ENCODE results near the gene MAGED2. TPM values are rescaled to one million over a fixed set of nuclear protein-coding genes. Genes with fewer than 3 reads are reported as not detected.

MAGED2 gene
- total RNA-seq, 1 experiment from 2014 or later: 136 TPM

DNA sequence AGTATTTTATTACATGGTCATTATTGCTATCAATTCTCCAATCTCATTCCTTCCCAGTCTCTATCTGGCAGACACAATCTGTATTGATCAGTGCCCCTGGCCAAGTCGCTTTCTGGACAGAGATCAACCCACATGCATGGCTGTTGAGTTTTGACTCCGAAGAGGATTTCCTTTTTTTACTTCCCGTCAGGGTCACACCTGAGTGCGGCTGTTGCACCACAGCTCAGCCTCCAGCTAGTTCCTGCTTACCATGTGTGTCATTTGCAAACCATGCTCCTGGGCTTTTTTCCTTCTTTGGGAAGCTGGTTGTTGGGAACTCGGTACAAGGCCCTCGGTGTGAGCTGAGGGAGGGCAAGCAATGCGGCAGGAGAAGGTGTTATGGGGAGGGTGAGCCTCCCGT is 11.7 kb downstream of the MAGED2 start:
- no peak overlapping the region for H3K4me3 Mint-ChIP-seq
- TF ChIP-seq GTF2I (CRISPR knock-in tag; conservative IDR thresholded peaks at IDR 0.05) (no peak), SOX15 (CRISPR knock-in tag; IDR thresholded peaks at IDR 0.05) (no peak), NFATC4 (CRISPR knock-in tag; IDR thresholded peaks at IDR 0.05) (no peak), GABPB1 (CRISPR knock-in tag; IDR thresholded peaks at IDR 0.05) (no peak), ETV6 (CRISPR knock-in tag; IDR thresholded peaks at IDR 0.05) (no peak), RORB (CRISPR knock-in tag; IDR thresholded peaks at IDR 0.05) (no peak), CBFB (CRISPR knock-in tag; IDR thresholded peaks at IDR 0.05; ENCODE audit: low read depth) (no peak), ZNF416 (CRISPR knock-in tag; IDR thresholded peaks at IDR 0.05) (no peak), SP1 (CRISPR knock-in tag; conservative IDR thresholded peaks at IDR 0.05) (no peak), HMGA2 (CRISPR knock-in tag; IDR thresholded peaks at IDR 0.05) (no peak), MYBL2 (CRISPR knock-in tag; IDR thresholded peaks at IDR 0.05) (no peak), NFE2L1 (CRISPR knock-in tag; IDR thresholded peaks at IDR 0.05) (no peak)
- TF ChIP-seq, protein P1, sequence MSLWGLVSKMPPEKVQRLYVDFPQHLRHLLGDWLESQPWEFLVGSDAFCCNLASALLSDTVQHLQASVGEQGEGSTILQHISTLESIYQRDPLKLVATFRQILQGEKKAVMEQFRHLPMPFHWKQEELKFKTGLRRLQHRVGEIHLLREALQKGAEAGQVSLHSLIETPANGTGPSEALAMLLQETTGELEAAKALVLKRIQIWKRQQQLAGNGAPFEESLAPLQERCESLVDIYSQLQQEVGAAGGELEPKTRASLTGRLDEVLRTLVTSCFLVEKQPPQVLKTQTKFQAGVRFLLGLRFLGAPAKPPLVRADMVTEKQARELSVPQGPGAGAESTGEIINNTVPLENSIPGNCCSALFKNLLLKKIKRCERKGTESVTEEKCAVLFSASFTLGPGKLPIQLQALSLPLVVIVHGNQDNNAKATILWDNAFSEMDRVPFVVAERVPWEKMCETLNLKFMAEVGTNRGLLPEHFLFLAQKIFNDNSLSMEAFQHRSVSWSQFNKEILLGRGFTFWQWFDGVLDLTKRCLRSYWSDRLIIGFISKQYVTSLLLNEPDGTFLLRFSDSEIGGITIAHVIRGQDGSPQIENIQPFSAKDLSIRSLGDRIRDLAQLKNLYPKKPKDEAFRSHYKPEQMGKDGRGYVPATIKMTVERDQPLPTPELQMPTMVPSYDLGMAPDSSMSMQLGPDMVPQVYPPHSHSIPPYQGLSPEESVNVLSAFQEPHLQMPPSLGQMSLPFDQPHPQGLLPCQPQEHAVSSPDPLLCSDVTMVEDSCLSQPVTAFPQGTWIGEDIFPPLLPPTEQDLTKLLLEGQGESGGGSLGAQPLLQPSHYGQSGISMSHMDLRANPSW (CRISPR knock-in tag; conservative IDR thresholded peaks at IDR 0.05; ENCODE audit: low read depth): no peak
- TF ChIP-seq, protein P2, sequence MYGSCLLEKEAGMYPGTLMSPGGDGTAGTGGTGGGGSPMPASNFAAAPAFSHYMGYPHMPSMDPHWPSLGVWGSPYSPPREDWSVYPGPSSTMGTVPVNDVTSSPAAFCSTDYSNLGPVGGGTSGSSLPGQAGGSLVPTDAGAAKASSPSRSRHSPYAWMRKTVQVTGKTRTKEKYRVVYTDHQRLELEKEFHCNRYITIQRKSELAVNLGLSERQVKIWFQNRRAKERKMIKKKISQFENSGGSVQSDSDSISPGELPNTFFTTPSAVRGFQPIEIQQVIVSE (CRISPR knock-in tag; IDR thresholded peaks at IDR 0.05; ENCODE audit: borderline replicate concordance): no peak
- POLR2A ChIA-PET: no interaction called here
- CTCF ChIA-PET: no interaction called here
- H3K4me1 Mint-ChIP-seq: peaks cover 12% of the 10 kb centered on the region
- H3K27ac Mint-ChIP-seq: no peak overlapping the region
- peaks cover 18% of the 10 kb centered on the region for H3K36me3 Mint-ChIP-seq
- no peaks in the 10 kb centered on the region for H3K9me3 Mint-ChIP-seq
- H3K27me3 Mint-ChIP-seq (ENCODE audit: low read depth): no peaks in the 10 kb centered on the region
- ATAC-seq: no peak
- DNase-seq (ENCODE audit: low spot score): no peak

DNA sequence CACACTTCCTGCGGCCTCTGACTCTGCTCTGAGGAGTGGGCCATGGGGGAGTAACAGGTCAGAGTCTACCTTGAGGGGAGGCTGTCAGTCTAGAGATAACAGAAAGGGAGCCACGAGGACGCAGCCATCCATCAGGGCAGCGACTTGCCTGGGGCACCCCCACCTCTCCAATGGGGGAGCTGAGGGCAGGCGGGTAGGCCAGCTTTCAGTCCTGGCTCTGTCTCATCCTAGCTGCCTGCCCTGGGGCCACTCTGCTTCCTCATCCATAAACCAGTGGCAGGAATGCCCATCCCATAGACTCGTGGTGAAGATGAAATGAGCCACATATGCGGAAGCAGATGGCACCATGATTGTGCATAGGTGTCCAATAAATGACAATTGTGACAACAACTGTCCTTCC is 13.2 kb downstream of the MAGED2 start:
- no peaks in the 10 kb centered on the region for H3K9me3 Mint-ChIP-seq
- ChIA-PET CTCF (interaction anchor here (0.5 kb wide), 1 partner anchor 534 kb away, joined by 3 read pairs; no protein-coding TSS in a partner anchor), POLR2A (no interaction called here)
- DNase-seq (ENCODE audit: low spot score) (no peak), ATAC-seq (no peak)
- peaks cover 7% of the 10 kb centered on the region for H3K36me3 Mint-ChIP-seq
- H3K4me3 Mint-ChIP-seq: no peak overlapping the region
- no peak for TF ChIP-seq RELA (CRISPR knock-in tag; IDR thresholded peaks at IDR 0.05; ENCODE audit: borderline replicate concordance)
- TF ChIP-seq, protein P3, sequence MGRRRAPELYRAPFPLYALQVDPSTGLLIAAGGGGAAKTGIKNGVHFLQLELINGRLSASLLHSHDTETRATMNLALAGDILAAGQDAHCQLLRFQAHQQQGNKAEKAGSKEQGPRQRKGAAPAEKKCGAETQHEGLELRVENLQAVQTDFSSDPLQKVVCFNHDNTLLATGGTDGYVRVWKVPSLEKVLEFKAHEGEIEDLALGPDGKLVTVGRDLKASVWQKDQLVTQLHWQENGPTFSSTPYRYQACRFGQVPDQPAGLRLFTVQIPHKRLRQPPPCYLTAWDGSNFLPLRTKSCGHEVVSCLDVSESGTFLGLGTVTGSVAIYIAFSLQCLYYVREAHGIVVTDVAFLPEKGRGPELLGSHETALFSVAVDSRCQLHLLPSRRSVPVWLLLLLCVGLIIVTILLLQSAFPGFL (CRISPR knock-in tag; IDR thresholded peaks at IDR 0.05; ENCODE audit: borderline replicate concordance): no peak
- TF ChIP-seq, protein P4, sequence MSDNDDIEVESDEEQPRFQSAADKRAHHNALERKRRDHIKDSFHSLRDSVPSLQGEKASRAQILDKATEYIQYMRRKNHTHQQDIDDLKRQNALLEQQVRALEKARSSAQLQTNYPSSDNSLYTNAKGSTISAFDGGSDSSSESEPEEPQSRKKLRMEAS (CRISPR knock-in tag; IDR thresholded peaks at IDR 0.05): no peak
- no peak for TF ChIP-seq OVOL2 (CRISPR knock-in tag; IDR thresholded peaks at IDR 0.05; ENCODE audit: borderline replicate concordance)
- no peak for TF ChIP-seq NR3C1 (CRISPR knock-in tag; conservative IDR thresholded peaks at IDR 0.05; ENCODE audit: low read depth)
- no peak for TF ChIP-seq ETV6 (CRISPR knock-in tag; IDR thresholded peaks at IDR 0.05)
- TF ChIP-seq CREM (CRISPR knock-in tag; IDR thresholded peaks at IDR 0.05): no peak
- TF ChIP-seq, protein P1 (CRISPR knock-in tag; conservative IDR thresholded peaks at IDR 0.05; ENCODE audit: low read depth): no peak
- no peak for TF ChIP-seq GABPB1 (CRISPR knock-in tag; IDR thresholded peaks at IDR 0.05)
- TF ChIP-seq MXD4 (CRISPR knock-in tag; IDR thresholded peaks at IDR 0.05; ENCODE audit: borderline replicate concordance): no peak
- no peak overlapping the region for H3K27ac Mint-ChIP-seq
- H3K4me1 Mint-ChIP-seq: peaks cover 12% of the 10 kb centered on the region
- H3K27me3 Mint-ChIP-seq (ENCODE audit: low read depth): no peaks in the 10 kb centered on the region

Measured in WTC11 (cell line).